HG03175 (cell line): ENCODE results near the gene POU2F1.

ENCODE experiments used
- ATAC-seq: cut with Tn5 transposase; IDR thresholded peaks from one replicate; pipeline ENCODE4 v1.9.1; 2021; ENCODE audit warnings: mild to moderate bottlenecking, moderate library complexity; ENCODE audit not compliant: unreplicated experiment

Gene POU2F1

DNA sequence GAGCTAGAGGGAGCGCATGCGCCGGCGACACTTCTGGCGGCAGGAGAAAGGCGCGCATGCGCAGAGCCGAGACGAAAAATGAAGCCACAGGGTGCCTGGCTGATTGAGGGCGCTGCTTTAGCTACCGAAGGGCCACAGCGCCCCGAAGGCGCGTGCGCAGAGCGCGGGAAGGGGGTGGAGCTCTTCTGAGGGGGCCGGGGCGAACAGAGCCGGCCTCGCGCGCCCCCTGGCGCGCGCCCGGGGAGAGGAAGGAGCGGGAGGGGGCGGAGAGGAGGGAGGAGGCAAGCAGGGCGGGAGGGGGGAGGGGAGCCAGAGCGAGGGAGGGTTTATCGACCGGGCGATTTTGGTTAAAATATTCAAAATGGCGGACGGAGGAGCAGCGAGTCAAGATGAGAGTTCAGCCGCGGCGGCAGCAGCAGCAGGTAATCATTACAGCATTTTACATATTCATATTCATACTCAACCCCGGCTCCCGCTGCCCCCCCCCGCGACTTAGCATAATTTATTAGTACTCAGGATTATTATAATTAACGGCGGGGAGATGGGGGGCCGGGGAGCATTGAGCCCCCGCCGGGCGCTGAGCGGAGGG lies at the start of gene POU2F1:
POU2F1 (plus strand) TSS at position 350 of the 589 bp plus-strand sequence; CDS start at position 362, 12 bp downstream.
- peak; percentile 63 for ATAC-seq

DNA sequence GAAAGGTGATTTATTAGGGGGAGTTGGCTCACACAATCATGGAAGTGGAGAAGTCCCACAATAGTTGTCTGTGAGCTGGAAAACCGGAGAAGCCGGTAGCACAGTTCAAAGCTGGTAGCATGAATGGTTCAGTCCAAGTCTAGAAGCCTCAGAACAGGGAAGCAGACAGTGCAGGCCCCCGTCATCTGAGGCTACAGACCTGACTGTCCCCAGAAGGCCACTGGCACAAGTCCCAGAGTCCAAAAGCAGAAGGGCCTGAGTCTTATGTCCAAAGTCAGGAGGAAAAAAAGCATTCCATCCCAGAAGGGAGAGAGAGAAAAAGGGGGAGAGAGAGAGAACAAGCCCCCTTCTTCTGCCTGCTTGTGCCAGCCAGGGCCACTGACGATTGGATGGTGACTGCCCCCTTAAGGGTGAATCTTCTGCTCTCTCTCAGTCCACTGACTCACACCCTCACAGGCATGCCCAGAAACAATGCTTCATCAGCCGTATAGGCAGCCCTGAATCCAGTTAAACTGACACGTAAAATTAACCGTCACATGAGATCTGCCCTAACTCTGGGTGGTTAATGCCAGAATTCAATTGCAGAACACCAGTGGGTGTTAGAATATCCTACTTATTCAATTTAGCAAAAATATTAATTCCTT lies 49.3 kb upstream of the POU2F1 start:
- no peak for ATAC-seq

DNA sequence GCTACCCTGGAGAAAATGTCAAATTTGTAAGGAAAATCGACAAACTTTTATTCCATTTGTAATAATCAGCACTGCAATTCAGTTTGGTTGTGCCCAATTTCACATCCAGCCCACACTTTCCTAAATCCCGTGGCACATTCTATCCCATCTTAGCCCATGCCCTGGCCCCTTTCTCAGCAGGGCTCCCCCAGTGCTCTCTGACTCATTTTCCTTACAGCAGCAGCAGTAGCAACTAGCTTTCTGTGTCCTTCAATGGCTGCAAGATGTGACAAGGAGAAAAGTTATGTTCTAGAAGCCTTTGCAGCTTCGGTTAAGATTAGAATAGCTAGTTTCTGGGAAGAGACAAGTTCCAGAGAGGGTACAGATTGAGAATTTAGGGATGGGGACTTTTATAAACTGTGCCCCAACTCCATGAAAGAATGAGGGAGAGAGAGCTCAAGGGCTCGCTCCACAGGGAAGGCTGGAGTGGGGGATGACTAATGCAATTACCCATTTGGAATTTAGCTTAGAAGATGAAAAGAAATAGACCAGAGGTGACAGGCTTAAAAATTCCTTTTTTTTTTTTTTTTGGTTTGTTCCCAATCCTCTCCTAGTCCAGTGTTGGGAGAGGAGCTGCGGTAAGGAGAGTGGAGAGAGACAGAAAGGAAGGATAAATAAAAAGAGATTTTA lies 47.0 kb upstream of the POU2F1 start:
- ATAC-seq = no peak

DNA sequence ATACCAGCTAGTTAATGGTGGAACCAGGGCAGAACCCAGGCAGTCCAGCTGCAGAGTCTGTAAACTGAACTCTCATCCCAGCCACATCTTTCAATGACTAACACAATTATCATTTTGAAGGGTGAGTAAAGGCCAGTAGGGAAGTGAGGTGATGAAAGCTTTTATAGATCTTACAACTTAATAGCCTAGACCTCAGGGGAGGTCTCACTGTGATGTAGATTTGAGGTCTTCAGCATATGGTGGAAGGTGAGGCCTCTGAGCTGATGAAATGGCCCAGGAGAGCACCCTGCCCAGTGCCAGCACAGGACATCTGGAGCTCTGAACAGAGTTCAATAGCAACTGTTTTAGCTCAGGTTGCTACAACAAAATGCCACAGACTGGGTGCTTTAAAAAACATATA lies 44.8 kb upstream of the POU2F1 start:
- no peak for ATAC-seq

DNA sequence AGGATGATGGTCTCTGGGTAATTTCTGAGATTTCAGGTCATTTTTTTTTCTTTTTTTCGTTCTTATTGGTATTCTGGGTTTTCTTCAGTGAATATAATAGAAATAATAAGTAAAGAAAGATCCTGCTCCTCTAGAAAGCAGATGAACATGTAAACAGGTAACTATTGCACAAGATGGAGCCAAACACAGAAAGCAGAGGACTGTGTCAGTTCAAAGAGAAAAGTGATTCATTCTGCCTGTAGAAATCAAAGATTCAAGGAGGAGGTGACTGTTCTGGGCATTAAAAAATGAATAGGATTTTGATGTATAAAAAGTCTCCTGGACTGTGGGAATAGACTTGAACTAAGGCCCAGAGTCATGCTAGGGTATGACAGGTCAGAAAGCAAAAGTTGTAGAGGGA lies 41.9 kb upstream of the POU2F1 start:
- ATAC-seq = no peak

DNA sequence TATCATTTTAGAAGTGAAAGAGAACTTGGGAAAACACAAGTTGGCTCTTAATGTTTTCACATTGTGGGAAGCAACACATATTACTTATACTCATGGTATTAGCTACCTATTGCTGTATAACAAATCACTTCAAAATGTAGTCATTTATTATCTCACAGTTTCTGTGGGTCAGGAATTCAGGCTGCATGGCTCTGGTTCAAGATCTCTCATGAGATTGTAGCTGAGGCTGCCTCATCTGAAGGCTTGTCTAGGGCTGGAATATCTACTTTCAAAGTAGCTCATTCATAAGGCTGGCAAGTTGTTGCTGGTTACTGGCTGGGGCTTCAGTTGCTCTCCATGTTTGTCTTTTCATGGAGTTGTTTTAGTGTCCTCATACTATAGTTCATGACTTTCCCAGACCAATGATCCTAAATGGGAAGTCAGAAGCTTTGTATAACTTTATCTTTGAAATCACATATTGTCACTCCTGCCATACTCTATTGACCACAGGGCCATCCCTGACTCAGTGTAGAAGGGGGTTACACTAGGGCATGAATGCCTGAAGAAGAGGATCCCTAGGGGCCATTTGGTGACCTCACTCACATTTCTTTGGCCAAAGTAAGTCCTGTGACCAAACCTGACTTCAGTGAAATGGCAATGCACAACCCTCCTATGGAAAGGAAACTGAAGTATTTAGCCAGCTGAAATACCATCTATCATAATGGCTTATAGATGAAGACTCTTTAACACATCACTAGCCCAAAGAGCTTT lies 37.9 kb upstream of the POU2F1 start:
- ATAC-seq = no peak

DNA sequence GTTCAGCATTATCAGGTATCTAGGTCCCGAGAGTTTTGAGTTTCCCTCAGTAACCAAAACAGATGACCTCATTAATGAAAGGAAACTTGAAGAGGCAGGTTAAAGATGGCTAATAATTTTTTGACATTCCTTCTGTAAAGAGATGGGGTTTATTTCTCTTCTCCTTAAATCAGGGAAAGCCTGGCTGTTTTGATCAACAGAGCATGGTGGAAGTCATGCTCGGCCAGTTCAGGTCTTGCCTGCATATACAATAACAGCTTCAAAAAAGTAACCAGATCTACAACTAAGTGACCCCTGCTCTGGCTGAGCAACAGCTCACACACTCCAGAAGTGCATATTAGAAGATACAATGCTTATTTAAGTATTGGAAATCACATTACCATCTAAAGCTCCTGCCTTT lies 36.6 kb upstream of the POU2F1 start:
- no peak for ATAC-seq

DNA sequence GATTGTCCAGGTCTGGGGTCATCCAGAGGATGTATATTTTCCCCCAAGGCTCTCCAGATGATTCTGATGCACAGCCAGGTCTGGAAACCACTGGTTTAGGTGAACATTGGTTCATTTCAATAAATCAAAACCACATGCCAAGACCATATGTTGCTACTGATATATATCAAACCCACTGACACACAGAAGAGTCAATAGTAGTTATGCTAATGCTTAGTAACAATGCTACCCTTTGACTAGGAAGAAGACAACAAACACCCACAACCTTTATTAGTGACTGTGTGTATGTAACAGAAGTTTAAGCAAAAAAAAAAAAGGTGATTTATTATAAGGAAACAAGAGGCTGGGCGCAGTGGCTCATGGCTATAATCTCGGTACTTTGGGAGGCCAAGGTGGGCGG lies 35.6 kb upstream of the POU2F1 start:
- ATAC-seq = no peak

DNA sequence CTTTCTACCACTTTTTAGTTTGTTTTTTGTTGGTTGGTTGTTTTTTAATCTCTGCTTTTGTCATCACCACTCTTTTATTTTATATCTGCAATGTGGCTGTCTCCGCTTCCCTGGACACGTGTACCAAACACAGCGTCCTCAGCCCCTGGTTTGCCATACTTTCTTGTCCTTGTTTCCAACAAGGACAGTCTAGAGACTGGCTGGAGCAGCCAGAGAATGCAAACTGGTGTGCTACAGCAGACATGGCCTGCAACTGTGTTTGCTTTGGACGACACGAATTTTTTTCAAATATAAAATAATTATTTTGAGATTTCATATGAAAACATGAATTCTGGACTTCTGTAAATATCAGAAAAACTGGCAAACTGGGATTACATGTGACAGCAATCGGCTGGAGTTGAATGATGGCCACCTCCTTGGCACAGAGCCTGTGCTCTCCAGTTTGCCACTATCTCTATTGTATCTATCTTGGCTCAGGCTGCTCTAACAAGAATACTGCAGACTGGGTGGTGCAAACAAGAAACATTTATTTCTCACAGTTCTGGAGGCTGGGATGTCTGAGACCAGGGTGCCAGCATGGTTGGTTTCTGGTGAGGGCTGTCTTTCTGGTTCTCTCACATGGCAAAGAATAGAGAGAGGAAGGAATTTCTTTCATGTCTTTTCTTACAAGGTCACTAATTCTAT lies 34.6 kb upstream of the POU2F1 start:
- no peak for ATAC-seq

DNA sequence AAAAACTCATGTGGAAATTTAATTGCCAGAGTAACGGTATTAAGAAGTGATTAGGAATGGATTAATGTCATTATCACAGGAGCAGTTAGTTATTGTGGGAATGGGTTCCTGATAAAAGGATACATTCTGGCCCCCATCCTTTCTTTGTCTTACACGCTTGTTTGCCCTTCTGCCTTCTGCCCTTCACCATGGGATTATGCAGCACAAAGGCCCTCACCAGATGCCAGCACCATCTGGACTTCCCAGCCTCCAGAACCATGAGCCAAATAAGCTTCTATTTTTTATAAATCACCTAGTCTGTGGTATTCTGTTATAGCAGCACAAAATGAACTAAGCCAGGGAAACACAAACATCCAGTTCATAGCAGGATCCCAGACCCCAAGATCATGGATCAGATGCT lies 33.9 kb upstream of the POU2F1 start:
- no peak for ATAC-seq

DNA sequence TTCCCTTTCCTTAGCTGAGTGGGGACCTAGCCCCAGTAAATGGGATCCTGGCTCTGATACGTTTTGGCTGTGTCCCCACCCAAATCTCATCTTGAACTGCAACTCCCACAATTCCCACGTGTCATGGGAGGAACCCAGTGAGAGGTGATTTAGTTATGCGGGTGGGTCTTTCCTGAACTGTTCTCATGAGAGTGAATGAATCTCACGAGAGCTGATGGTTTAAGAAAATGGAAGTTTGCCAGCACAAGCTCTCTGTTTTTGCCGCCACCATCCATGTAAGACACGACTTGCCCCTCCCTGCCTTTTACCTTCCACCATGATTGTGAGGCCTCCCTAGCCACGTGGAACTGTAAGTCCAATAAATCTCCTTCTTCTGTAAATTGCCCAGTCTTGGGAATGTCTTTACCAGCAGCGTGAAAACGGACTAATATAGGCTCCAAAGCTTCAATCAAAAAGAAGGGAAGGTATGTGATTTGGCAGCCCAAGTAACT lies 29.9 kb upstream of the POU2F1 start:
- no peak for ATAC-seq

DNA sequence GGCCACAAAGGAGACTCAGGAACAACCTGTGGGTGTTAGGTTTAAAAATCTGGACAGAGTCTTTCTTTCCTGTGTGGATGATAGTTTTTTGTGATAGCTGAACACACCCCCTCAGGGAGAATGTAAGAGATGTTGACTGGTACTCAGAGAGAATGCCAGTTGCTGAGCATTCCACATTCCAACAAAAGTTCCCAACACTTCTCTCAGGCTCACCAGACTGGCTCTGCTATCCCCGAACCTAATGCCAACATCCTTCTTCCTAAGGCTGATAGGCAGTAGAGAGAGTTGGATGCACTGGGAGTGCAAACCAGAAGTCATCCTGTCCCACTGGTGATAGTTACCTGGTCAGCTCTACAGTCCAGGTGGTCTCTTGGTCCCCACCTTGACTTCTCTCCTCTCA lies 28.7 kb upstream of the POU2F1 start:
- ATAC-seq = no peak

DNA sequence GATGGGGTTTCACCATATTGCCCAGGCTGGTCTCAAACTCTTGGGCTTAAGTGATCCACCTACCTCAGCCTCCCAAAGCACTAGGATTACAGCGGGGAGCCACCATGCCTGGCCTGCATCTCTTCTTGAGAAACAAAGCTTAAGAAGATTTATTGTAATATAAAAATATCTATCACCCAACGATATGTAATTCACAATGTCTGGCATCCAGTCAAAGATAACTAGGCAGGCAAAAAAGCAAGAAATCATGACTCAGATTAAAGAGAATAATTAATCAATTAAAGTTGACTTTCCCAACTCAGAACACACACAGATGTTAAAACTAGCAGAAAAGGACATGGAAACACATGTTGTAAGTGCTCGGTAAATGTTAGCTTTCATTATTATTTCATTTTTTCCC lies 26.5 kb upstream of the POU2F1 start:
- no peak for ATAC-seq

DNA sequence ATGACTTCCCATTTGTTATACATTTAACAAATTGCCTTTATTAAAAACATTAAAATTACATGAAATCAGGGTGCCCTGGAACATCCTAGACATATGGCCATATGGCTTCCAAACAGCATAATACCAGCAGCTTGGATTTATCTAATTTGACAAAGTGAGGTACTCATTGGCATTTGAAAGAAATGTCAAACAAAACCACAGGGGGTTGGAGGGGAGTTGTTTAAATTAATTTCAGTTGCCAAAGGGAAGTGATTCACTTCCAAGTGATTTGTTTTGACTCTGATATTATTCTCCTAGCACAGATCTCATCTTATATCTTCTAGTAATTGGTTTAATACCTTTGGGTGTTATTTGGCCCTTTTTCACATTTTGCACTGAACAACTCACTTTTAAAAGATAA lies 24.5 kb upstream of the POU2F1 start:
- no peak for ATAC-seq

DNA sequence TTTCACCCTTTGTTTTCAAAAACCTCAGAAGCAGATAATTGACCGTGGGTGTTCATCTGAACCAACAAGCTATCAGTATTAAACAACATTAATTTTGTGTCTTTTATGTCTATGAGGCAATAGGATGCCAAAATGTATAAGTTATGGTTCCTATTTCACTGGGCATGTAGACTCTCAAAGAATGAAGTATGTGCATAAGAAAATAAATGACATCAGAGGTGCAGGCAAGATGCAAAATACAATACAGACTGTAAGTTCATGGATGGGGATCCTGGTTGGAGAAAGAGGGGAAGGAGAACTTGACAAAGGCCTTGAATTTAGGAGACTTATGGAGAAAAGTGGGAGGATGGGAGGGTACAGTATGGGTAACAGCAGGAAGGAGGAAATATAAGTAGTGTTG lies 23.4 kb upstream of the POU2F1 start:
- ATAC-seq = no peak

DNA sequence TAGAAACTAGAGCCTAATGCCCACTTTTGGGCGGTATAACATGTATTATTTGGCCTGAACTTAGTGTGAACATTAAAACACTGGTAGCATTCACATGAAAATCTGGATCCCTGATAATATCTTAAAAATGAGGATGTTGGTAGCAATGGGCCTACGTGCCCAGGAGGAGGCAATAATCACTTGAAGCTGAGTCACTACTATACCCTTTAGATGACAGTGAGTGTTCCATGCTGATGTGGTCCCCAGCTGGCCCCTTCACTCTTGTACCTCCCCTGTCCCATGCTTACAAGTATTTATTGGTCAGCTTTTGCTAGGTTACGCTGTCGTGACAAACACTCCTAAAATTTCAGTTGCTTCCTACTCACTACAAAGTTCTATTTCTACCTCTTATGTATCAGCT lies 23.0 kb upstream of the POU2F1 start:
- ATAC-seq = no peak

DNA sequence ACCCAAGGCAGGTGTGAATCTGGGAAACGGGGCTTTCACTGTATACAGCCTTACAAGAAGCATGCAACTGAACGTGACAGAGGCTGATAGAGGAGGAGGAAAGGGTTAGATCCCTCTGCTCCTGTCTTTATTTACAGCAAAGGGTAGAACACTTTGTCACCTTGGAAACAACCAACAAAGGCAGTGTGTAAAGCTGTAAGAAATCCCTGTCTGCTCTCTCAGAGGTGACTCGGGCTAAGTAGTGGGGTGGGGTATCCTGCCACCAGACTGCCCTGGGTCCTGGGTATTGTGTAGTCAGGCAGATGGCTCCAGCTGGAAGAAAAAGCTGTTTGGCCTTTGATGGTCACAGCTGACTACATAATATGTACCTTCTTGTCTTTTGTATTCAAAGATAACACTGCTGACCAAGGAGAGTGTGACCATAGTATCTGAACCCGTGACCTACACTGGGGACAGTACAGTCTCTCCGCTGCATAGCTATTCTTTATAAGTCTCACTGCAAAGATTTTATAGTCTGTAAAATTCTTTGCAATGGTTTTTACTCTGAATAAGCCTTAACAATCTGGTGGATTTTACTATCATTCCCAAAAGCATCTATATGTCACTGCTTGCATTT lies 22.1 kb upstream of the POU2F1 start:
- no peak for ATAC-seq

DNA sequence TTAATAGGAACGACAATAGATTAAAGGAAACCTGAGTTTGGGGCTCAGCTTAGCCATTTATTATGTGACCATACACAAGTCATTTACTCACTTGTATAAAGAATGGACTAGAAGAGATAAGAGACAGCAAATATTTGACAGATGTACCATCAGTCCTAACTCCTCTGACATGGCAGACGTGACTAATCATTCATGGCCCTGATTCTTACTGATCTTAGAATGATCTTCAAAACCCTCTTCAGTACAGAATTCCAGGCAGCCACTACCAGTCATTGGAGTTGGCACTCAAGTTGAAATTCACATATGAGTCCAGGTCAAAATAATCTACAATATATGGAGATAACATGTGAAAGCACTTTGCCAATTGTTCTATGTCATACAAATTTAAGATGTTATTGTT lies 21.0 kb upstream of the POU2F1 start:
- ATAC-seq = no peak

DNA sequence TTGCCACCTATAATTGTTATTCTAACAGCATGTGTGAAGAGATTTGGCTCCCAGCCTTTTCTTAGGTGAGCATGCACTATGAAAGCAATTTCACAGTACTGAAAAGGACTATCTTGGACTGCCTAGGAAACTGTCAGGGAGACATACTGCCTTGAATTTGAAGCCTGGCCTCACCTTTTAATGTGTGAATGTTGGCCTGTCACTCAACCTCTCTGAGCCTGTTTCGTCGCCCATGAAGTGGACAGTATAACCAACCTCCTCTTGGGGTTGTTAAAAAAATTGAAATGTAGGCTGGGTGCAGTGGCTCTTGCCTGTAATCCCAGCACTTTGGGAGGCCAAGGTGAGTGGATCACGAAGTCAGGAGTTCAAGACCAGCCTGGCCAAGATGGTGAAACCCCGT lies 20.4 kb upstream of the POU2F1 start:
- ATAC-seq = no peak

DNA sequence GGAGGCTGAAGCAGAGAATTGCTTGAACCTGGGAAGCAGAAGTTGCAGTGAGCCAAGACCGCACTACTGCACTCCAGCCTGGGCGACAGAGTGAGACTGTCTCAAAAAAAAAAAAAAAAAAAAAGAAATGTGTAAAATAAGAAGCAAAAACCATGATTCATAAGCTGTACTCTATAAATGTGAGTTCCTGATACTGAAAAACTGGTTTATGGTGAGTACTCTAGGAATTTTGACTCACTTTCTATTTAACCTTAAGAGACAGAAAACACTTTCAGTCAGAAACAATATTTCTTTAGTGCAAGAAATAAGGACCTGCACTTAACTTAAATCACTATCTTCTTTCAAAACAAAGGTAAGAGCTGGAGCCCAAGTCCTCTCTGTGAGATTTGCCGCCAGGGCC lies 19.9 kb upstream of the POU2F1 start:
- ATAC-seq = no peak

DNA sequence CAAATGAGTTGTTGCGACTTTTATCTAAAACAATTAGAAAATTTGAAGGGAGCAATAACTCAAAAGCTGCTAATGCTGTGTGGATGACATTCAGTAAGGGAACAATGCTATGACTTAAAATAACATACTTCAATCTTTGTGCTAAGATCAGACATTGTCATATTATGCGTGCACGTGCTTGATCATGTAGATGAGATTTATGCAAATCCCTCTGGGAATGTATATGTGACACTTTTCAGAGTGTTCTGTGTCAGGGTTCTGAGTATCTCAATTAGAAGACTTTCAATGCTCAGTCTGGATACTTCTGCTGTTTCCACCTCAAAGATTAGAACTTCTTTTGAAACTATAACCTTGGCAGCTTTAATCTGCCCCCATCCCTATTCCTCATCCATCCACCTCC lies 18.6 kb upstream of the POU2F1 start:
- no peak for ATAC-seq
